WI38 (cell line): ENCODE results near the gene KCTD5.

Experiments used
- H3K4me3 ChIP-seq: 2 replicates; pipeline ENCODE4 v1.5.1; 2011; ENCODE audit warnings: low read depth, mild to moderate bottlenecking, control low read depth, low read length
- CTCF ChIP-seq: IDR thresholded peaks from 2 replicates; pipeline ENCODE4 v1.5.1; 2012; ENCODE audit warnings: low read depth, mild to moderate bottlenecking, control low read depth, low read length

KCTD5 gene

GRCh38 chr16:2745116-2745890 lies 63.0 kb downstream of the KCTD5 start:
- no peak for TF ChIP-seq CTCF
- H3K4me3 ChIP-seq: no peak overlapping the region

GRCh38 chr16:2745961-2746360 lies 63.6 kb downstream of the KCTD5 start:
- no peak overlapping the region for H3K4me3 ChIP-seq
- TF ChIP-seq CTCF: no peak

- TF ChIP-seq CTCF: no peak
- no peak overlapping the region for H3K4me3 ChIP-seq
Observed at GRCh38 chr16:2748757-2749455, 66.6 kb downstream of the KCTD5 start.

GRCh38 chr16:2749476-2749875 lies 67.2 kb downstream of the KCTD5 start:
- no peak for TF ChIP-seq CTCF
- no peak overlapping the region for H3K4me3 ChIP-seq

- TF ChIP-seq CTCF: no peak
- no peak overlapping the region for H3K4me3 ChIP-seq
Observed at GRCh38 chr16:2749936-2750335, 67.6 kb downstream of the KCTD5 start.

GRCh38 chr16:2751577-2752034 lies 69.3 kb downstream of the KCTD5 start:
- no peak for TF ChIP-seq CTCF
- peak overlapping the region; percentile 82 for H3K4me3 ChIP-seq
